C4-2B (cell line): ENCODE results near the gene LHX8.

Experiments used
- H3K27ac ChIP-seq: fragments of 450-650 bp; 2 replicates; pipeline ENCODE4 v1.5.1; 2017
- ZFX ChIP-seq: fragments of 450-650 bp; IDR thresholded peaks from 2 replicates; pipeline ENCODE4 v1.6.1; 2017
- TF ChIP-seq, protein P1 (sequence below): fragments of 450-650 bp; conservative IDR thresholded peaks from 2 replicates; pipeline ENCODE4 v1.5.1; 2017; ENCODE audit warnings: mild to moderate bottlenecking

The LHX8 gene

DNA sequence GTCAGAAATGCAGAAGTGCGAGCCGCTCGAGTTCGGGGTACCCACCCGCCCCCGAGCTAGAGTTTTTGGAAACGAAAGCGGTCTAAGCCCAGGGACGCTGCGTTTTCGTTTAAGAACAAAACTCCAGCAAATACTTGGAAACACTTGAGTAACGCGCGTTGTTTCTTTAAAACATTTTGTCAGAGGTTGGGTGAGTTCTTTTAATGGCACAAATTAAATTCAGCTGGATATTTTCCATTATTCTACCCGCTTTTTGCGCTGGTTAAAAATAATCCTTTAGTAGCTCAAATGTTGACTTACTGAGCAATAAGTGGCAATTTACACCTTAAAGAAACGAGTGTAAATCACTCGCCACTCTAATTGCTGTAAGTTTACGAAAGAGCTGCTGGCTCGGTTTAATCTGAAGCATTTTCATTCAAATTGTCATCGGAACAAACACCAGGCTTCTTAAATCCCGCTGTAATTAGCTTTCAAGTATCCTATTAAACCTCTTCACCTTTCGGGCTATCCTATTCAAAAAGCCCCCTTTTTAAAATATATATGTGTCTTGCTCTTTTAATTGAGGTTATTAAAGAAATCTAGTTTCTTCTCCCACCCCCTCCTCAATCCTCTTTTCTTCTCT lies 1.5 kb downstream of the LHX8 start:
- TF ChIP-seq, protein P1, sequence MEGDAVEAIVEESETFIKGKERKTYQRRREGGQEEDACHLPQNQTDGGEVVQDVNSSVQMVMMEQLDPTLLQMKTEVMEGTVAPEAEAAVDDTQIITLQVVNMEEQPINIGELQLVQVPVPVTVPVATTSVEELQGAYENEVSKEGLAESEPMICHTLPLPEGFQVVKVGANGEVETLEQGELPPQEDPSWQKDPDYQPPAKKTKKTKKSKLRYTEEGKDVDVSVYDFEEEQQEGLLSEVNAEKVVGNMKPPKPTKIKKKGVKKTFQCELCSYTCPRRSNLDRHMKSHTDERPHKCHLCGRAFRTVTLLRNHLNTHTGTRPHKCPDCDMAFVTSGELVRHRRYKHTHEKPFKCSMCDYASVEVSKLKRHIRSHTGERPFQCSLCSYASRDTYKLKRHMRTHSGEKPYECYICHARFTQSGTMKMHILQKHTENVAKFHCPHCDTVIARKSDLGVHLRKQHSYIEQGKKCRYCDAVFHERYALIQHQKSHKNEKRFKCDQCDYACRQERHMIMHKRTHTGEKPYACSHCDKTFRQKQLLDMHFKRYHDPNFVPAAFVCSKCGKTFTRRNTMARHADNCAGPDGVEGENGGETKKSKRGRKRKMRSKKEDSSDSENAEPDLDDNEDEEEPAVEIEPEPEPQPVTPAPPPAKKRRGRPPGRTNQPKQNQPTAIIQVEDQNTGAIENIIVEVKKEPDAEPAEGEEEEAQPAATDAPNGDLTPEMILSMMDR, result no peak
- TF ChIP-seq ZFX, result no peak
- H3K27ac ChIP-seq, result no peak overlapping the region

DNA sequence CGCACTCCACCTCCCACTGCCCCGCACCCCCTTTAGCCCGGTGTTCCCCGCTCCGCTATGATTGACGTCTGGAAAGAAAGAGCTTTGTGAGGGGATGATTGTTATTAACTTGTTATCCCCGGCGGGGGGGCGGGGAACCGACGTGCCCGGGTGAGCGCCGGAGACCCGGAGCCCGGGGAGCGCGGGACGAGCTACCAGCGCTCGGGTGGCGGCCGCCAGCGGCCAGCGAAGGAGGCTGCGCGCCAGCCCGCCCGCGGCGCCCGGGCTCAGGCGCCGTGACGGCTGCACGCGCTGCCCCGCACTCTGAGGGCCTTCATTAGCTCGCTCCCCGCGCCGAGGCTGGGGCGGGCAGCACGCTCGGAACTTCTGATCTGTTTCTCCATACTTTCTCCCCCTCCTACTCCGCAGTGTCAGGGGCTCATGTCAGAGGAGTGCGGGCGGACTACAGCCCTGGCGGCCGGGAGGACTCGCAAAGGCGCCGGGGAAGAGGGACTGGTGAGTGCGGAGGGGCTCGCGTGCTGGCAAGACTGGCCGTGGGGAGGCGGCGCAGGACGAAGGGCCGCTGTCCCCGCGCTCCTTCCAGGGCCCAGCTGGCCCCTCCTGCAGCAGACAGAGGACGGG lies 2.1 kb downstream of the LHX8 start:
- TF ChIP-seq ZFX, result no peak
- TF ChIP-seq, protein P1, result peak; percentile 5; the same call in 1 of the 2 replicates
- H3K27ac ChIP-seq, result no peak overlapping the region

DNA sequence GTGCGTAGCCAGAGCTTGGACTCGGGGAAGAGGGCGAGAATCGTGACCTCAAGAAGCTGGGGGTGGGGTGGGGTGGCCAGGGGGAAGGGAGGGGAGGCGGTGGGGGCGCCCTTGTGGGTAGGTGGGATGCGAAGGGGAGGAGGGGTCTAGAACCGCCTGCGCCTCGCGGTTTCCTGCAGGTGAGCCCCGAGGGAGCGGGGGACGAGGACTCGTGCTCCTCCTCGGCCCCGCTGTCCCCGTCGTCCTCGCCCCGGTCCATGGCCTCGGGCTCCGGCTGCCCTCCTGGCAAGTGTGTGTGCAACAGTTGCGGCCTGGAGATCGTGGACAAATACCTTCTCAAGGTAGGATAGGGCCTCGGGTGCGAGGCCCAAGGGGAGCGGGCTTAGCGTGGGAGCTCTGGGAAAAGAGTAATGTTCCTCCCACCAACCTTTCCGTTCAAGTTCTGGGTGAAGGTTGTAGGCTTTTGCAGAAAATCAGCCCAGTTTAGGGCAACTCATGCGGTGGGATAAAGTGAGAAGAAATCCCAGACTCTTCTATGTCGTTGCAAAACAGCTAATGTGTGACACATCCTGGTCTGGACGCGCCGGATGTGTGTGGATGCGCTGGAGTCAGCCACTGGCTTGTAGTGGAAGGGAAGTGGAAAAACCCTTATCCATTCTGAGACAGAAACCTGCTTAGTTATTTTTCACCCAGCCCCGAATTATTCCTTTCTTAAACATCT lies 2.9 kb downstream of the LHX8 start:
- TF ChIP-seq, protein P1, result no peak
- TF ChIP-seq ZFX, result no peak
- no peak overlapping the region for H3K27ac ChIP-seq

DNA sequence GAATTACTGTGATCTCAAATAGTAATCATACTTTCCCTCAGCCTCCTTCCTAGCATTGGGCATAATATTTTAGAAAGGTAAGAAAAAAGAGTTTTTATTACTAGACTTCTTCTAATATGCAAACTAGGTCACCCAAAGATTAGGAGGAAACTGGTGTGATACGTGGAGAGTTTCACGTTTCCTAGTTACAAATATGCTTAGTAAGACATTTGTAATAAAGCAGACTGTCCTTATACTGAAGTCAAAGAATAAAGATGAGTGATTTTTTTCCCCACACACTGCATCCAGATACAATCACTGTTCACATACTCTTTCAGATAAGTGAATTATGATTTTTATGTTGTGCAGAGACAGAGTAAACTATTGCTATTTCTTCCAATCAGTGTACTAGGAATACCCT lies 17.9 kb downstream of the LHX8 start:
- TF ChIP-seq, protein P1, result no peak
- TF ChIP-seq ZFX, result no peak
- no peak overlapping the region for H3K27ac ChIP-seq

DNA sequence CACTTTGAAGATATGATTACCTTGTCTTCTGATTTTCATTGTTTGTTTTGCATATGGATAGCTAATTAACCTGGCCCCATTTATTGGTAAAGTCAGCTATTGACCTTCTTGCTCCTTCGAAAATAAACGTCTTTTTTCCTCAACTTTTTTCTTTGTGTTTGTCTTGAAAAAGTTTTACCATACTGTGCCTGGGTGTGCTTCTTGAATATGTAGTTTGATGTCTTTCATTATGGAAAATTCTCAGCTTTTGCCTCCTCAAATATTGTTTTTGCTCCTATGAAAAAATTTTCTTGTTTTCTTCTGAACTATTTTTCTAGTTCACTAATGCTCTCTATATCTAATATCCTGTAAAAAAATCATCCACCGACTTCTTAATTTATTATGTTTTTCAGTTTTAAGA lies 25.0 kb downstream of the LHX8 start:
- H3K27ac ChIP-seq, result no peak overlapping the region
- no peak for TF ChIP-seq ZFX
- TF ChIP-seq, protein P1, result no peak

DNA sequence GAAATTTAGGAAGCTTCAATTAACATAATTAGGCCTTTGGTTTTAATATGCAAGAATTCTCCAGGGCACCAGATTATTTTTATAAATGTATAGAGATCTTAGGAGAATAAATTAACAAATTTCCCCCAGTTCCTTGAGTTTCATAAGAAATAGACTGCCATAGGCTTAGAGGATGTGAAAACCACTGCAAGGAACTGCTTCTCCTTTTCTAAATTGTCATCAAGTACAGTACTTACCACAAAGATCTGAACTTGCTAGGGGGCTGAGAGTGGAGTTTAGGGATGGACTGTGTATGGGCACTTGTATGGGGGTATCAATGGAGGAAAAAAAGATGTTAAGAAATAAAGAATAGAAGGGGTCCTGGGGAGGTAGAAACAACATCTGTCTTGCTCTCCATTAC lies 31.1 kb downstream of the LHX8 start:
- no peak for TF ChIP-seq ZFX
- TF ChIP-seq, protein P1, result no peak
- no peak overlapping the region for H3K27ac ChIP-seq

DNA sequence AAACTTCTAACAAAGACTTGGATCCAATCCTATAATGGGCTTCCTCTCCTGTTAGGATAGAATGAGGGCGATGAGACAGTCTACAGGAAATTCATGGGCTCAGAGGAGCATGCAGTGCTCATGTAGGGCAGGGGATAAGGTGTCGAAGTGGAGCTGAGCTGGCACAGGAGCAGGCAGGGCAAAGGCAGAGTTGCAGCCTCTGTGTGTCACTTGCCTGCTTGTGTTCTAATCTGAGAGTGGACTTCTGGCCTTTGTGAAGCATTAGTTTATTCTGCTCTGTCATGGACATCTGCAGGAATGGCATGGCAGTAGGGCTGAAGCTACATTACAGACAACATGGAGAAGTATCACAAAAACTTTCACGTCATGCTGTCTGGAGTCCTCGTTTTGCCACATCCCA lies 32.6 kb downstream of the LHX8 start:
- no peak overlapping the region for H3K27ac ChIP-seq
- TF ChIP-seq ZFX, result no peak
- TF ChIP-seq, protein P1, result no peak
